Activated CD8-positive, alpha-beta memory T cell treated with anti-CD3 and anti-CD28 coated beads for 48 hours (primary cell): Measurements from ENCODE around the gene MGAT5B.
"Not testable (repeated sequence)": the region's sequence is repeated elsewhere in the genome, so short reads cannot be mapped to it uniquely, and the experiment has no call there.

Experiments
- DNase-seq, 3 experiments: peaks; one replicate each; pipeline ENCODE4 v3.0.0-alpha.2; 2020; ENCODE audit warnings: low read depth in 2 of 3, low spot score in 2 of 3

Gene MGAT5B

GRCh38 chr17:76948726-76949342 is 80.6 kb downstream of the MGAT5B start:
- no peak for DNase-seq

GRCh38 chr17:76949913-76950695 is 81.9 kb downstream of the MGAT5B start:
- no peak for DNase-seq

DNA sequence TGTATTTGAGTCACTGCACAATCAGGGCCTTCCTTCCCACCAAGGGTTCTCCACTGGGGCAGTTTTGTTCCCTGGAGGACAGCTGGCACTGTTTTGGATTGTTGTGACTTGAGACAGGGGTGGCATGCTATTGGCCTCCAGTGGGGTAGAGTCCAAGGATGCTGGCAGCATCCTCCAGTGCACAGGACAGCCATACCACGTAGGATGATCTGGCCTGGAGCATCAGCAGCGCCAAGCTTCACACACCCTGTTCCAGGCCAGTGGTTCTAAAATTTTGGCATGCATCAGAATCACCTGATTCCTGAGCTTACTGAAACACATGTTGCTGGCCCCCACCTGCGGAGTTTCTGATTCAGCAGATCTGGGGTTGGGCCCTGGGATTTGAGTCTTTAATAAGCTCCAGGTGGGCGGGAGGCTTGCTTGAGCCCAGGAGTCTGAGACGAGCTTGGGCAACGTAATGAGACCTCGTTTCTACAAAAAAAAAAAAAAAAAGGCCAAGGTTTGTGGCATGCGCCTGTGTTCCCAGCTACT is 83.2 kb downstream of the MGAT5B start:
- DNase-seq: no peak

DNA sequence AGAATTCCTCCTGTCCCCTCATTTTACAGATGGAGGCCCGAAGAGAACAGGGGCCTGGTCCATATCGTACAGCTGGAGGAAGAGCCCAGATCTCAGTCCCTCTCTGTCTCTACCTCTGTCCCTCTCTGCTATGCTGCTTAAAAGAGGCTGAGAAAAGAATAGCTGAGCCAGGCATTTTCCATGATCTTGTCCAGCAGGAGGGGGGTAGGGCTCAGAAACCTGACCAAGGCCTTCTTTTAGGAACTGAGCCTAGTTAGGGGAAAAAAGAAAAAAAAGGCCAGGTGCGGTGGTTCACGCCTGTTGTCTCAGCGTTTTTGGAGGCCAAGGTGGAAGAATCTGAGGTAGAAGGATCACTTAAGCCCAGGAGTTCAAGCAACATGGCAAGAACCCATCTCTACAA is 84.2 kb downstream of the MGAT5B start:
- DNase-seq: no peak

DNA sequence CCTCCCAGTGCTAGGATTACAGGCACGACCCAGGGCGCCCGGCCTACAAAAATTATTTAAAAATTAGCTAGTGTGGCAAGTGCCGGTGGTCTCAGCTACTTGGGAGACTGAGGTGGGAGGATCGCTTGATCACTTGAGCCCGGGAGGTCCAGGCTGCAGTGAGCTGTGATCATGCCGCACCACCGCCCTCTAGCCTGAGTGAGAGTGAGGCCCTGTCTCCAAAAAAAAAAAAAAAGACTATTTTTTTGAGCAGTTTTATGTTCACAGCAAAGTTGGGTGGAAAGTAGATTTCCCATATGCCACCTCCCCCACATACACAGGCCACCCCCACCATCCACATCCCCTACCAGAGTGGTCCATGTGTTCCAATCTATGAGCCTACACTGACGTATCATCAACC is 84.9 kb downstream of the MGAT5B start:
- DNase-seq: no peak

- DNase-seq: no peak
Observed at GRCh38 chr17:76953946-76954345, 85.7 kb downstream of the MGAT5B start.

- DNase-seq: no peak
Observed at GRCh38 chr17:76955191-76955590, 87.0 kb downstream of the MGAT5B start.

- DNase-seq: no peak
Observed at GRCh38 chr17:76956846-76957540, 88.8 kb downstream of the MGAT5B start.

- no peak for DNase-seq
Observed at GRCh38 chr17:76957678-76958464, 89.7 kb downstream of the MGAT5B start.

- DNase-seq: no peak
Observed at GRCh38 chr17:76958974-76959373, 90.8 kb downstream of the MGAT5B start.

DNA sequence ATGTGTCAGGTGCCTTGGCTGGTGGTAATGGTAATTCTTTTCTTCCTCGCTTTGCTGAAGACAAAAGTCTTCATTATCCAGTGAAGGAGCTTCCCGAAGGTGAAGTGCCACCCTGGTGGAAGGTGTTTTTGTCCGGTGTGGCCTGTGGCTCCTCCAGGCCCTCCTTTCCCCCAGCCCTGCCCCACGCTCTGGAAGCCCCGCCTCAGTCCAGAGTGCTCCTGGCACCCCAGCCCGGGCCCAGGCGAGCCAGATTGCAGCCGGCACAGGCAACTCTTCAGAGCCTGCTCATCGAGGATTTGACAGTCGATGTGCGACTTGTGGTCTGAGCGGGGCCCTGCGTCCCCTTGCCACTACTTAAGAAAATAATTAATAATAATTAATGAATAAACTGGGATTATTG is 93.7 kb downstream of the MGAT5B start:
- DNase-seq: no peak

- no peak for DNase-seq
Observed at GRCh38 chr17:76962858-76963257, 94.7 kb downstream of the MGAT5B start.

- DNase-seq: no peak
Observed at GRCh38 chr17:76966016-76966415, 97.8 kb downstream of the MGAT5B start.

- DNase-seq: no peak
Observed at GRCh38 chr17:76966486-76967181, 98.4 kb downstream of the MGAT5B start.

GRCh38 chr17:76967762-76968161 is 99.6 kb downstream of the MGAT5B start:
- no peak for DNase-seq

GRCh38 chr17:76968707-76969597 is 100.7 kb downstream of the MGAT5B start:
- peak in 2 of 3 experiments; percentile 4 to 12 for DNase-seq

DNA sequence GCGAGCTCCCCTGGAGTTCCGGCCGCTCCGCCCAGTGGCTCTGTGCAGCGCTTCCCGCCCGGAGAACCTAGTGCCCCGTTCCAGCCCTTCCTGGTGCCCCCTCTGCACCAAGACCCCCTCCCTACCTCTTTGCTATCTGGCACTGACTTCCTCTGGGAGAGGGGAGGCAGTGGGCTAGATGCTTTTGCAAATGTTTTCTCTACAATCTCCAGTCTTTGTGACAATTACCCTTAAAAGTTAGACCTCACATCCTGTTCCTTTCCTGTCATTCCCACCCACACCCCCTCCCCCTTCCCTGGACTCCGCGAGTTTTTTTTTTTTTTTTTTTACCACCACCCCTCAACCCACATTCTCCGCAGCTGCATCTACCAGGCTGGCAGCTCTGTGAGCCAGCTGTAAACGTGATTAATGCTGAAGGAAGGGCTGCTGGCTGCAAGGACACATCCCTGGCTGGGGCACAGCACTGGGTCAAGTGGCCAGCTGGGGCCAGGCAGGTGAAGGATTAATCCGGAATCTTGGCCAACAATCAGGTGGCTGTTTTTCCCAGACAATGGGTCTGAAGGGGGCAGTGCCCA is 101.5 kb downstream of the MGAT5B start:
- DNase-seq: no peak

DNA sequence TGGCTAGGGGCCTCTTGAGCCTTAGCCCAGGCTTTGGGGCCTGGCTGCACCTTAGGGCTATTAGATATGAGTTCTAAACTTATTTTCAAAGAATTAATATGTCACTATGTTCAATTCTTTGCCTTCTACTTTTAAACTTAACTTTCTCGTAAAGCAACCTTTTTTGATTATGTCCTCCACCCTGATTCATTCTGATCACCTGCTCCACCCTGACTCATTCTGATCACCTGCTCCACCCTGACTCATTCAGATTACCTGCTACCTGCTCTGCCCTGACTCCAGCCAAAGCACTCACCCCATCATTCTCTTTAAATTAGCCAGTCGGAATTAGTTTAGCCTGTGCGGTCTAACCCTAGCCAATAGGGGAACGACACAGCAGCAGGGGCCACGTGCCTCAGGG is 102.0 kb downstream of the MGAT5B start:
- not testable (repeated sequence) for DNase-seq

DNA sequence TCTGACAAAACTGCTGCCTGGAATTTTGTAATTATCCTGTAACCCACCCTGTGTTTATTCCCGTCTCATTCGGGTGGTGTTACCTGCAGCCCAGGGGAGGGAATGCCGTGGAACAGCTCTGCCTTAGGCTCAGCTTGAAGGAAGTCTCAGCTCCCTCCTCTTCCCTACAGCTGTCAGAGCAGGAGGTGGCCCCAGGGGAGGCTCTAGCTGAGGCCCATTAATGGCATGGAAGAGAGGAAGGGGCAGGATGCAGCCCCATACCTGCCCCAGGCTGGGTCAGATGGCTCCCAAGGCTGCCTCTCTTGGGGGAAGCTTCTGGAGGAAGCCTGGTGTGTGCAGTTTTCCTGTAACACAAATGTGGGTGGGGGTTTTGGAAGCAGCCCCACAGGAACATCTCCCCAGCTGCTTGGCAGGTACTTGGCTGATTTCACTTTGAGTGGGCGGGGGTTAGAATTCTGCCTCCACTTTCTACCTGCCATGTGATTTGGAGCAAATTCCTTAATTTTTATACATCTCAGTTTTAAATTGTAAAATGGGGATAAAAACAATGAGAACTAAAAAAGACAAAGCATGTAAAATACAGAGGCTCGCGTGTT is 103.9 kb downstream of the MGAT5B start:
- DNase-seq: no peak
